Measurements from ENCODE around the gene ZNF544.
"Not testable (repeated sequence)": the region's sequence is repeated elsewhere in the genome, so short reads cannot be mapped to it uniquely, and the experiment has no call there.

Gene ZNF544

DNA sequence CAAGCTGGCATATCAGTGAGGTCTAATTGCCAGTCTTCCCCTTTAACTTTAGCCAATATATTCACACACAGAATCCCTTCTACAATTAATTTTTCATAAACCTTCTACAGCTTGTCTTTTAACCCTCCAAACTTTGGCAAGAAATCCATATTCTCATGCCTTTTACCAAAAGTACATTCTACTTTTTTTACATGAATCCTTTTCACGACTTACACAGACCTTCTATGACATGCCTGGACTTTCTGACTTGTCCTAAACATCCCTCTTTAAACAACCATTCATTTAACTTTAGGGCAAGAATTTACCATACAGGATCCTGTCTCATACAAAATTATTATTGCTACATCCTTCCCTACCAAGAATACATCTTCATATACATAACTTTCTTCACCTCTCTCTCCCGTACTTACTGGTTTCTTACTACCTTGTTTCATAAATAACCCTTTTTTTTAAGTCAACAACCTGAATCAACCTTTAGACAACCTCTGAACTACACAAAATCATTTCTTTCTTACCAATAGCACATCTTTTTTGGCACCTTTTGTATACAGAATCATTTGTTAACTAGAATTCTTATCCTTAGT is 23.5 kb downstream of the ZNF544 start:
- no peak for FAIRE-seq
- no peak for DNase-seq (ENCODE audit: low spot score)

DNA sequence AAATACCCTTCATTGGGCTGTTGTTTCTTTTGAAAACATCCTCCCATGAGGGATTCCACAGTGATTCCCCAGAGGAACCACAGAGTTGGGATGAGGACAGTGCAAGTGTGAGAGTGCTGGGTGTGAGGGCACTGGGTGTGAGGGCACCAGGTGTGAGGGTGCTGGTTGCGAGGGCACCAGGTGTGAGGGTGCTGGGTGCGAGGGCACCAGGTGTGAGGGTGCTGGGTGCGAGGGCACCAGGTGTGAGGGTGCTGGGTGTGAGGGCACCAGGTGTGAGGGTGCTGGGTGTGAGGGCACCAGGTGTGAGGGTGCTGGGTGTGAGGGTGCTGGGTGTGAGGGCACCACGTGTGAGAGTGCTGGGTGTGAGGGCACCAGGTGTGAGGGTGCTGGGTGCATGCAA is 29.5 kb downstream of the ZNF544 start:
- FAIRE-seq; DNase-seq (ENCODE audit: low spot score): not testable (repeated sequence)

DNA sequence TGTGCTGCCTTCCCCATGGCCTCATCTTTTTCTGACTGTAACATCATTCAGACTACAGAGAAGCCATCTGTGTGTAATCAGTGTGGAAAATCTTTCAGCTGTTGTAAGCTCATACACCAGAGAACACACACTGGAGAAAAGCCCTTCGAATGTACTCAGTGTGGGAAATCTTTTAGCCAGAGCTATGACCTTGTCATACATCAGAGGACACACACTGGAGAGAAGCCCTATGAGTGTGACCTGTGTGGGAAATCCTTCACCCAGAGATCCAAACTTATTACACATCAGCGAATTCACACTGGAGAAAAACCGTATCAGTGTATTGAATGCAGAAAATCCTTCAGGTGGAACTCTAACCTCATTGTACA is 32.9 kb downstream of the ZNF544 start:
- DNase-seq (ENCODE audit: low spot score) (no peak), FAIRE-seq (no peak)

DNA sequence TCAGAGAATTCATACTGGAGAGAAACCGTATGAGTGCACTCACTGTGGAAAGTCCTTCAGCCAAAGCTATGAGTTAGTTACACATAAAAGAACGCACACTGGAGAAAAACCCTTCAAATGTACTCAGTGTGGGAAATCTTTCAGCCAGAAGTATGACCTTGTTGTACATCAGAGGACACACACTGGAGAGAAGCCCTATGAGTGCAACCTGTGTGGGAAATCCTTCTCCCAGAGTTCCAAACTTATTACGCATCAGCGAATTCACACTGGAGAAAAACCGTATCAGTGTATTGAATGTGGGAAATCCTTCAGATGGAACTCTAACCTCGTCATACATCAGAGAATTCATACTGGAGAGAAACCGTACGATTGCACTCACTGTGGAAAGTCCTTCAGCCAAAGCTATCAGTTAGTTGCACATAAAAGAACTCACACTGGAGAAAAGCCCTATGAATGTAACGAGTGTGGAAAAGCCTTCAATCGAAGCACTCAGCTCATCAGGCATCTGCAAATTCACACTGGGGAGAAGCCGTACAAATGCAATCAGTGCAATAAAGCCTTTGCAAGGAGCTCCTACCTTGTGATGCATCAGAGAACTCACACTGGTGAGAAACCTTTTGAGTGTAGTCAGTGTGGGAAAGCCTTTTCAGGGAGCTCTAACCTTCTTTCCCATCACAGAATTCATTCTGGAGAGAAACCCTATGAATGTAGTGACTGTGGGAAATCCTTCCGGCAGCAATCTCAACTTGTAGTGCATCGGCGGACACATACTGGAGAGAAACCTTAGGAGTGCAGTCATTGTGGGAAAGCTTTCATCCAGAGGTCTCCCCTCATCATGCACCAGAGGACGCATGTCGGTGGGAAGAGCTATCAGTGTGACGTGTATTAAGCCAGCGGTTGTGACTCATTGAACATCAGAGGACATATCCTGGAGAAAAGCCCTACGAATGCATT is 33.5 kb downstream of the ZNF544 start:
- FAIRE-seq: no peak
- DNase-seq (ENCODE audit: low spot score): no peak

DNA sequence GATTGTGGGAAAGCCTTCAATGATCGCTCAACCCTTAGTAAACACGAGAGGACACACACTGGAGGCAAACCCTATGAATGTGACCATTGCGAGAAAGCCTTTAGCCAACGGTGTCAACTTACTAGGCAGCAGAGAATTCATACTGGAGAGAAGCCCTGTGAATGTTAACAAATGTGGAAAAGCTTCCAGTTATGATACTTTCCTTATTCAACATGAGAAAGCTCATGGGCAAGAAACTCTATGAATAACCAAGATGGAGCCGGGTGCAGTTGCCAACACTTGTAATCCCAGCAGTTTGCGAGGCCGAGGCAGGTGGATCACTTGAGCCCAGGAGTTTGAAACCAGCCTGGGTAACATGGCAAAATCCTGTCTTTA is 34.2 kb downstream of the ZNF544 start:
- FAIRE-seq (no peak), DNase-seq (ENCODE audit: low spot score) (no peak)

DNA sequence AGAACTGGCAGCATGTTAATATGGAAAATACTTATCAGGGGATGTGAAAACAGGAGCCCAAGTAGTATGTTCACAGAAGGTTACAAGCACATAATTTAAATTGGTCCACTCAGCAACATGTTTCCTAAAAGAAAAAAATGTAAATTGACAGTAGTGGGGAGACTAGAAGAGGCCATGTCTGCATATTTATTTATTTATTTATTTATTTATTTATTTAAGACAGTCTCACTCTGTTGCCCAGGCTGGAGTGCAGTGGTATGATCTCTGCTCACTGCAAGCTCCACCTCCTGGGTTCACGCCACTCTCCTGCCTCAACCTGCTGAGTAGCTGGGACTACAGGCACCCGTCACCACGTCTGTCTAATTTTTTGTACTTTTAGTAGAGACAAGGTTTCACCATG is 36.4 kb downstream of the ZNF544 start:
- DNase-seq (ENCODE audit: low spot score): no peak
- no peak for FAIRE-seq

DNA sequence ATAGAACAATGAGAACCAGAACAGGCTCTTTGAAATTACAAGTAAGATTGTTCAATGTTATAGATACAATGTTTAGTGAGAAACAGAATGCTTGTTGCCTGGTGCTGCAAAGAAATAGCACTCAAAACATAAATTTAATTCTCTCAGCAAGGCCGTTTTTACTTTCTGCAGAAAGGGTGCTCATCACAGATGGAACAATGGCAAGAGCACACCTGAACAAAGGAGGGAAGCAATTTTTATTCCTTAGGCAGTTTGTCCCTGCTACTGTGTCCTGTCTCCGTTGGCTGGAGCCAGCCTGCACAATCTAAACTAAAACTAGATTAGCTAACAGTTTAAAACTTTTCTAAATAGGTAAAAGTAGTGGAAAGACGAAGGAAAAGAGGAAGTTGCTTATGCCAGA is 39.6 kb downstream of the ZNF544 start:
- FAIRE-seq (no peak), DNase-seq (ENCODE audit: low spot score) (no peak)

DNA sequence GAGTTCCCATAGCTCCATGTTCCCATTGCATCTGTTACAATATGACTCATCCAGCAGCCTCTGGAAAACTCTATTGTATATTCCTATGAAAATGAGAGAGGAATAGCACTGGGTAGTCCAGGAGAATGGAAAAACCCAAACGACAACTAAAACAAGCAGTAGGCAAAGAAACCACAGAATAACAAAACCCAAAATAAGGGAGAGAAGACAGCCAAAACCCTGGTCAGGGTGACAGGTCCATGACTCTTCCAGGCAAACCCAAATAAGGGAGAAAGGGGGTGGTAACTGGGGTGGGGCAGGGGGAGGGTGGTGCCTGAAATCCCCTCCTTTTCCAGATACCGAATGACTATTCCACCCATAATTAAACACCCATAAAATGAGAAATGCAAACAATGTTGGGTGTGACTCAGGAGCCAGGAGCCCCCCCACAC is 46.1 kb downstream of the ZNF544 start:
- FAIRE-seq (no peak), DNase-seq (ENCODE audit: low spot score) (no peak)

DNA sequence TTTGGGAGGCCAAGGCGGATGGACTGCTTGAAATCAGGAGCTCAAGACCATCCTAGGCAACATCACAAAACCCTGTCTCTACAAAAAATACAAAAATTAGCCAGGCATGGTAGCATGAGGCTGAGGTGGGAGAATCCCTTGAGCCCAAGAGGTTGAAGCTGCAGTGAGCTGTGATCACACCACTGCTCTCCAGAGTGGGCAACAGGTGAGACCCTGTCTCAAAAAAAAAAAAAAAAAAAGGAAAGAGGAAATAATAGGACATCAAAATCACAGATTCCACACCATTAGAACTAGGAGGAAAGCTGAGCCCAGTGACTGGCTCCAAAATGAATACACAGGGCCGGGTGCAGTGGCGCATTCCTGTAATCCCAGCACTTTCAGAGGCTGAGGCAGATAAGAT is 46.9 kb downstream of the ZNF544 start:
- no peak for DNase-seq (ENCODE audit: low spot score)
- no peak for FAIRE-seq

DNA sequence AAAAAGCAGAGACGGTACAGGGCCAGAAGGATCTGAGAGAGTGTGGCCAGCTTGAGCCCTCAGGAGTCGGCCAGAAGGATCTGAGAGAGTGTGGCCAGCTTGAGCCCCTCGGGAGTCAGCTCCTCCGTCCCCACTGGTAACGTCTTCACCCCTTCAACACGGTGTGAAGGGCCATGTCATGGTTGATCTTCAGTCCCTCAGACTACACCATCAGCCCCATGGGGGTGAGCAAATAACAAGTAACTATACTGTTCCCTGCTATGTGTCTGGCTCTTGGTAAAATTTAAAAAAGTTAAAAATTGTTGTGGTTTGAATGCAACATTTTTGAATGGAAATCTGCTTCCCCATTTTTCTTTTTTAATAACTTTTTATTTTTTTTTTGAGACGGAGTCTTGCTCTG is 48.5 kb downstream of the ZNF544 start:
- no peak for FAIRE-seq
- DNase-seq (ENCODE audit: low spot score): no peak

DNA sequence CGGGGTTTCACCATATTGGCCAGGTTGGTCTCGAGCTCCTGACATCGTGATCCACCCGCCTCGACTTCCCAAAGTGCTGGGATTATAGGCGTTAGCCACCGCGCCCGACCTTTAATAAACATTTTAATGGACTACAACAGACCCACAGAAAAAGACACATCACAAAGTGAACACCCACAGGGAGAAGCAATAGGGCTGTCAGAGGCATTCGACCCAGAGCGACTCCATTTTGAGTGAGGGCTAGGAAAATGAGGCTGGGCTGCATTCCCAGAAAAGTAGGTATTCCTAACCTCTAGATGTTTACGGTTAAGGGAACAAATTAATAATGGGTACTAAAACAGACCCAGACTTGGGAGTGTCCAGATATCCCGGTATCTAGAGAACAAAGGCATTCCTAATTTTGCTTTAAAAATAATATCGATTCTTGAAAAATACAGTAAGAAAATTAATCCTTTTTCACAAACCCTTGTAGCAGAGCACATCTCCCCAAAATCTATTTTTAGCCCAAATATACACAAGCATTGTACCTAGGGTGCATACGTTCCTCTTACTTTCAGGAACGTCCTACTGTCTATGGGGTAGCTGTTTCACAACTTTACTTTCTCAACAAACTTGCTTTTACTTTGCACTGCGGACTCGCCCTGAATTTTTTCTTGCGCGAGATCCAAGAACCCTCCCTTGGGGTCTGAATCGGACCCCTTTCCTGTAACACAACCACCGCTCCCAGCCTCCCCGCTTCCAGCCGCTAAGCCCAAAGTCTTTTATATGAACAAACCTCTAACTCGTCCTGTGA is 49.2 kb downstream of the ZNF544 start:
- DNase-seq (ENCODE audit: low spot score) (no peak), FAIRE-seq (no peak)

DNA sequence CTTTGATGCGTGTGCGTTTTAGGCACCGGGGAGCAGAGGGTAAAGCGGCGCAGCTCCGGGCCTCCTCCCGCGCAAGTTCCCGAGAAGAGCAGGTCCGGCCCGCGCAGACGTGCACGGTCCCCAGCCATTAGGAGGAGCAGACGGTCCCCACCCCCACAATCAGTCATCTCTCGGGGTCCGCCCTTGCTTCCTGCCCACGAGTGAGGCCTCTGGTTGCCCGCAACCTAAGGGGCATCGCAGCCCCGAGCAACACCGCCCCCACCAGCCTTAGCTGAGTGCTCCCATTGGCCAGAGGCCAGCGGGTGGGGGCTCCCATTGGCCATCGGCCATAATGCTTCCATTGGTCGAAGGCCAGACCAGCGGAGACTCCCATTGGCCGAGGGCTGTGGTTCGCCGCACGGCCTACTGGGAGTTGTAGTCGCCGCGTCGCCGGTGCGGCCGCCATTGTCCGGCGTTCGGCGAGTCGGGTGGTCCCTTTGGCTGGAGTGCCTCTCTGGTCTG is 49.9 kb downstream of the ZNF544 start, which contains the start of gene ZNF8:
Gene ZNF8, plus strand, starts transcription at position 415 of the 501 bp plus-strand sequence. CDS start 127 bp downstream, outside the sequence.
- DNase-seq (ENCODE audit: low spot score) (peak; percentile 96), FAIRE-seq (peak; percentile 86)

DNA sequence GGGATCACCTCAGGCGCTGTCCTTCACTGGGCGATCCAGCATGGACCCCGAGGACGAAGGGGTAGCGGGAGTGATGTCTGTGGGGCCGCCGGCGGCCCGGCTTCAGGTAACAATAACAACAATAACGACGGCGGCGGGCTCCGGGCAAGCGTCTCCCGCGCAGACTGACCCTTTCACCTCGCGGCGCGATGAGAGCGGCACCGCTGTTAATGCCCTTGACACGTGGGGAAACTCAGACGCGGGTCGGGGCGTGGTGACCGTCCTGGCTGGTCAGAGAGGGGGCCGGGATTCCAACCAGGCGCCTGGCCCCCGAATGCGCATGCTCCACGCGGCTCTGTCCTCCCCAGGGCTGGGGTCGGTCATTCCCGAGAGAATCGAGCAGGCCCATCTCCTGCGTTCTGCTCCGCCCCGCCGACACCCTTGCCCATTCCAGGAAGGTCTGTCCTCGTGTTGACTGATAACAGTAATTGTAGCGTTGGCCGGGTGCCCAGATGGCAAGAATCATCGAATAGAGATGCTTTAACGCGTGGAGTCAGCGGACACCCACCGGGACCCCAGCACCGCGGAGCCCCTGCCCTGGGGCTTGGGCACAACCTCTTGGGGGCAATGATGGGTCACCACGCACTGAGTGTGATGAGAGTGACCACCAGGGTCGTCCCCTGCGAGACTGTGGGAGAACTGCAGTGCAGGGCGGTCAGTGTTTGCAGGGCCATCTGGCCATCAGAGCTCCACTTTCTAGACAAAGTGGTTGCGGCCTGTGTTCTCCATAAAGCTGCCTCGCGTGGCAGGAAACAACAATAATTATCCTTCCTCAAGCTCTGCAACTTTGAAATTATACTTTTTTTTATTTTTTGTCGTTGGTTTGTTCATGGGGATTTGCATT is 50.6 kb downstream of the ZNF544 start:
- no peak for FAIRE-seq
- peak; percentile 19 for DNase-seq (ENCODE audit: low spot score)

DNA sequence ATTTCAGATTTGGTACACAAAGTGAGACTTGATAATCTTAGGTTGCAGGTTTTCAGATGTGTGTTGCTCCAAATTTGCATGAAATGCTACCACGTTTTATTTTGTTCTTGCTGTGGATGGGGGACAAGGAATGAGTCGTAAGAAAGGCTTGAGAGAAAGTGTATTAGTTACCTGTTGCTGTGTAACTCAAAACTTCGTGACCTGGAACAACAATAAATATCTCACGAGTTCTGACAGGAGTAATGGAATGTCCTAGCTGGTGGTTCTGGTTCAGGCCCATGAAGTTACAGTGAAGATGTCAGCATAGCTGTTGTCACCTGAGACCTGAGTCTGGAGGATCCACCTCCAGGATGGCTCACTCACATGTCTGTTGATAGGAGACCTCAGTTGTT is 51.2 kb downstream of the ZNF544 start:
- peak; percentile 7 for DNase-seq (ENCODE audit: low spot score)
- no peak for FAIRE-seq

DNA sequence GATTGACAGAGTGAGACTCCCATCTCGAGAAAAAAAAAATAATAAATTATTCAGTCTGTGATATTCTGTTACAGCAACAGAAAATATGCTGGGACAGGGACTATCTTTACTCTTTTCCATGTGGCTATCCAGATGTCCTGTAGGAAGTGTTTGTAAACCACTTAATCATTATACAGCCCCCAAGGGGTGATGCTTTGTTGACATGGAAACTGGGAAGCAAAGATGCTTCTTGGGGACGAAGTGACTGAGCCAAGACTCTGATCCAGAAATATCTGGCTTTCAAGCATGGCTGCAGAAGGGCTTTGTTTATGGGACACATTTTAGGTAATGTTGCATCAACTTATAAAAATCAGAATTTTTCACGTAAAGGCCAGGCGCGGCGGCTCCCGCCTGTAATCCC is 55.5 kb downstream of the ZNF544 start:
- FAIRE-seq (no peak), DNase-seq (ENCODE audit: low spot score) (no peak)

DNA sequence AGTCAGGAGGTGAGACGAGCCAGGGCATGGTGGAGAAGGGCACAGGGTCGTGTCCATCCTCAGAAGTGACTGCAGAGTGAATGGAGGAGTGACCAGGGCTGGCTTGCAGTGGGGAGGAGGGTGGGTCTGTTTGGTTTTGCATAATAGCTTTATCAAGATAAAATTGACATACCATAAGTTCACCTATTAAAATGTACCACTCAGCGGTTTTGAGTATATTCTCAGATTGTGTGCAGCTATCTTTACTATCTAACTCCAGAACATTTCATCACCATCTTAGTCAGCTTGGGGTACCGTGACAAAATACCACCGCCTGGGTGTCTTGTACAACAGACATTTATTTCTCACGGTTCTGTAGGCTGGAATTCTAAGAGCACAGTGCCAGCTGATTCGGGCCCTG is 63.2 kb downstream of the ZNF544 start:
- FAIRE-seq (no peak), DNase-seq (ENCODE audit: low spot score) (no peak)

DNA sequence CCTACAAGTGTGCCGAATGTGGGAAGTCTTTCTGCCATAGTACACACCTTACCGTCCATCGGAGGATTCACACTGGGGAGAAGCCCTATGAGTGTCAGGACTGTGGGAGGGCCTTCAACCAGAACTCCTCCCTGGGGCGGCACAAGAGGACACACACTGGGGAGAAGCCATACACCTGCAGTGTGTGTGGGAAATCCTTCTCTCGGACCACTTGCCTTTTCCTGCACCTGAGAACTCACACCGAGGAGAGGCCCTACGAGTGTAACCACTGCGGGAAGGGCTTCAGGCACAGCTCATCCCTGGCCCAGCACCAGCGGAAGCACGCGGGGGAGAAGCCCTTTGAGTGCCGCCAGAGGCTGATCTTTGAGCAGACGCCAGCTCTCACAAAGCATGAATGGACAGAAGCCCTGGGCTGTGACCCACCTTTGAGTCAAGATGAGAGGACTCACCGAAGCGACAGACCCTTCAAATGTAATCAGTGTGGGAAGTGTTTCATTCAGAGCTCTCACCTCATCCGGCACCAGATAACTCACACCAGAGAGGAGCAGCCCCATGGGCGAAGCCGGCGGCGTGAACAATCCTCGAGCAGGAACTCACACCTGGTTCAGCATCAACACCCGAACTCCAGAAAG is 66.1 kb downstream of the ZNF544 start:
- FAIRE-seq (no peak), DNase-seq (ENCODE audit: low spot score) (no peak)

DNA sequence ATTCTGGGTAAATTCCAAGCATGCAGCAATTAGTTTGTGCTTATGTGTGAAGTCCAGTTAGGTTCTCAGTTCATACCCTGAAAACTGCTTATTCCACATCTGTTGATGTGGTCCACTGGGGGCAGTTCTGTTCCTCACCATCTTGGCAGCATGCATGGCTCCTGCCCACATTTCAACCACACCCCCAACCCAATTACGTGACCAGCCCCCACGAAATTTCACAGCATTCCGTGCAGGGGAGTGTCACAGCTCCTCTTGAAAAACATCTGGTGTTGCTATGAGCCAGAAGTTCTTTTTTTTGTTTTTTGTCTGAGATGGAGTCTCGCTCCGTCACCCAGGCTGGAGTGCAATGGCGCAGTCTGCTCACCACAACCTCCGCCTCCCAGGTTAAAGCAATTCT is 67.4 kb downstream of the ZNF544 start:
- FAIRE-seq: no peak
- no peak for DNase-seq (ENCODE audit: low spot score)

DNA sequence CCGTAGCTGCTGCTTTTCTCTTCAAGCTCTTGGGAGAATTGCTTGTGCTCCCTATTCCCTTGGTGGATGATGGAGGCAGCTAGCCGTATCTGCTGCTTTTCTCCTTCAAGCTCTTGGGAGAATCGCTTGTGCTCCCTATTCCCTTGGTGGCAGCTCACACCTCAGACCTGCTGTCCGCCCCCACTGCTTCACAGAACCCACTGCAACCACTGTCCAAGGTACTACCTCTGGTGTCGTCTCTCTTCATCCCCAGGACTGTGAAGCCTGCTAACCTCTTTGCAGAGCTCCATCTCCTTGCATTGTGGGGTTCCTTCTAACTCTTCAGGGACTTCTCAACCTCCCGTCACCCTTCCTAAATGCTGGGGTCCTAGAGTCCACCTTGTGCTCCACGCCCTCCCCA is 71.9 kb downstream of the ZNF544 start:
- FAIRE-seq (no peak), DNase-seq (ENCODE audit: low spot score) (no peak)

DNA sequence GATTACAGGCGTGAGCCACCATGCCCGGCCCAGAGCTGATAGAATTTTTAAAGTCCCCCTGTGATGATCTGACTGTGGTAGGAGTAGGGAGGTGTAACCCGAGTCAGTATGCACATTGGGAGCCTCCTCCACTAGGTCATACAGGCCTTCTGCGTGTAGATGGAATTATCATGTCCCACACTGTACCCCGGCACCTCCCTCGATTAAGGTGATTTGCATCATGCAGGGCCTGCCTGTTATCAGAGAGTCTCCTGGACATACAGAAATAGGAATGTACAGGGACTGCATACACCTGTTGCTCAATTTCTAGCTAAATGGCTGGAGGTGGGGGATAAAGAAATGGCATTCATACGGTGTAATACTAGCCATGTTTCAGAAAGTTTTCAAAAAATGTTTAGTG is 75.5 kb downstream of the ZNF544 start:
- no peak for FAIRE-seq
- no peak for DNase-seq (ENCODE audit: low spot score)

DNA sequence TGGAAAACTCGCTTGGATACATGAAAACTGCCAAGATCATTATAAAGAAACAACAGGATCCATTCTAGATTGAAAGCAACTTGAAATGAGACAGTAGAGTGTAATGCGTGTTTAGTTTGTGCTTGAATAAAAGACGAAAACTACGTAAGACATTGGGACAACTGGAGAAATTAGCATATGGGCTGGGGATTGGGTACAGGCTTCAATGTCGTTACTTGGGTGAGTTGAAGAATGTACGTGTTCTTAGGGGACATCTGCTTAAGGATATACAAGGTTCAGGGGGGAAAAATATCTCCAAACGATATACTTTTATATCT is 76.0 kb downstream of the ZNF544 start:
- DNase-seq (ENCODE audit: low spot score) (no peak), FAIRE-seq (no peak)
